ENCODE measurements around the gene KLHL33.

KLHL33 gene

GRCh38 chr14:20412876-20413743 is 22.9 kb downstream of the KLHL33 start, which contains the start of gene TEP1 (continued):
- TF ChIP-seq ZNF157 (tag by site-specific recombination; IDR thresholded peaks at IDR 0.05) (no peak), ZNF350 (tag by site-specific recombination; IDR thresholded peaks at IDR 0.05) (no peak), ZNF174 (tag by site-specific recombination; IDR thresholded peaks at IDR 0.05) (no peak), HOXD13 (CRISPR knock-in tag; IDR thresholded peaks at IDR 0.05; ENCODE audit: borderline replicate concordance) (no peak), ZNF114 (tag by site-specific recombination; IDR thresholded peaks at IDR 0.05) (no peak), ZBTB48 (tag by site-specific recombination; IDR thresholded peaks at IDR 0.05) (peak; percentile 91), ZFHX2 (tag by site-specific recombination; conservative IDR thresholded peaks at IDR 0.05) (peak; percentile 30; the same call in 1 of the 2 replicates), ZFP69B (tag by site-specific recombination; IDR thresholded peaks at IDR 0.05) (no peak), KLF16 (tag by site-specific recombination; IDR thresholded peaks at IDR 0.05) (peak; percentile 73), ZFP37 (tag by site-specific recombination; IDR thresholded peaks at IDR 0.05) (no peak; the same call in 1 of the 2 replicates), ZBTB7A (tag by site-specific recombination; IDR thresholded peaks at IDR 0.05; ENCODE audit: low read depth) (no peak), ZNF449 (tag by site-specific recombination; IDR thresholded peaks at IDR 0.05) (peak; percentile 78), ZNF707 (tag by site-specific recombination; IDR thresholded peaks at IDR 0.05) (no peak), ZNF501 (tag by site-specific recombination; IDR thresholded peaks at IDR 0.05) (0 out of 2 replicates have a peak, but pooled peaks have one; percentile 75), ZNF791 (tag by site-specific recombination; IDR thresholded peaks at IDR 0.05) (no peak), PRDM1 (tag by site-specific recombination; IDR thresholded peaks at IDR 0.05) (peak; percentile 88), ZNF561 (tag by site-specific recombination; IDR thresholded peaks at IDR 0.05; ENCODE audit: borderline replicate concordance) (peak; percentile 85), ZNF768 (tag by site-specific recombination; IDR thresholded peaks at IDR 0.05) (no peak), ZNF221 (tag by site-specific recombination; IDR thresholded peaks at IDR 0.05; ENCODE audit: borderline replicate concordance) (no peak), ZNF843 (tag by site-specific recombination; IDR thresholded peaks at IDR 0.05) (0 out of 2 replicates have a peak, but pooled peaks have one; percentile 19), ZBTB17 (tag by site-specific recombination; IDR thresholded peaks at IDR 0.05) (peak; percentile 90), ZNF16 (tag by site-specific recombination; IDR thresholded peaks at IDR 0.05; ENCODE audit: low read depth) (no peak), ZNF433 (tag by site-specific recombination; IDR thresholded peaks at IDR 0.05; ENCODE audit: low read depth) (no peak), EGR2 (tag by site-specific recombination; IDR thresholded peaks at IDR 0.05; ENCODE audit: low read depth) (0 out of 2 replicates have a peak, but pooled peaks have one; percentile 40), ZNF324 (tag by site-specific recombination; IDR thresholded peaks at IDR 0.05) (no peak), ZNF121 (tag by site-specific recombination; IDR thresholded peaks at IDR 0.05) (no peak), AEBP2 (tag by site-specific recombination; IDR thresholded peaks at IDR 0.05; ENCODE audit: borderline replicate concordance) (no peak), ZNF654 (tag by site-specific recombination; IDR thresholded peaks at IDR 0.05; ENCODE audit: low read depth) (no peak; the same call in 1 of the 2 replicates), ZNF248 (tag by site-specific recombination; IDR thresholded peaks at IDR 0.05) (no peak), ZNF580 (tag by site-specific recombination; IDR thresholded peaks at IDR 0.05) (peak; percentile 26; the same call in 1 of the 2 replicates)
- TF ChIP-seq, protein P1, sequence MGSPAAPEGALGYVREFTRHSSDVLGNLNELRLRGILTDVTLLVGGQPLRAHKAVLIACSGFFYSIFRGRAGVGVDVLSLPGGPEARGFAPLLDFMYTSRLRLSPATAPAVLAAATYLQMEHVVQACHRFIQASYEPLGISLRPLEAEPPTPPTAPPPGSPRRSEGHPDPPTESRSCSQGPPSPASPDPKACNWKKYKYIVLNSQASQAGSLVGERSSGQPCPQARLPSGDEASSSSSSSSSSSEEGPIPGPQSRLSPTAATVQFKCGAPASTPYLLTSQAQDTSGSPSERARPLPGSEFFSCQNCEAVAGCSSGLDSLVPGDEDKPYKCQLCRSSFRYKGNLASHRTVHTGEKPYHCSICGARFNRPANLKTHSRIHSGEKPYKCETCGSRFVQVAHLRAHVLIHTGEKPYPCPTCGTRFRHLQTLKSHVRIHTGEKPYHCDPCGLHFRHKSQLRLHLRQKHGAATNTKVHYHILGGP (tag by site-specific recombination; IDR thresholded peaks at IDR 0.05): no peak
- TF ChIP-seq, protein P2, sequence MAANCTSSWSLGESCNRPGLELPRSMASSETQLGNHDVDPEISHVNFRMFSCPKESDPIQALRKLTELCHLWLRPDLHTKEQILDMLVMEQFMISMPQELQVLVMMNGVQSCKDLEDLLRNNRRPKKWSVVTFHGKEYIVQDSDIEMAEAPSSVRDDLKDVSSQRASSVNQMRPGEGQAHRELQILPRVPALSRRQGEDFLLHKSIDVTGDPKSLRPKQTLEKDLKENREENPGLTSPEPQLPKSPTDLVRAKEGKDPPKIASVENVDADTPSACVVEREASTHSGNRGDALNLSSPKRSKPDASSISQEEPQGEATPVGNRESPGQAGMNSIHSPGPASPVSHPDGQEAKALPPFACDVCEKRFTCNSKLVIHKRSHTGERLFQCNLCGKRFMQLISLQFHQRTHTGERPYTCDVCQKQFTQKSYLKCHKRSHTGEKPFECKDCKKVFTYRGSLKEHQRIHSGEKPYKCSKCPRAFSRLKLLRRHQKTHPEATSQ (tag by site-specific recombination; IDR thresholded peaks at IDR 0.05): peak; percentile 63; the same call in 1 of the 2 replicates
- TF ChIP-seq, protein P3, sequence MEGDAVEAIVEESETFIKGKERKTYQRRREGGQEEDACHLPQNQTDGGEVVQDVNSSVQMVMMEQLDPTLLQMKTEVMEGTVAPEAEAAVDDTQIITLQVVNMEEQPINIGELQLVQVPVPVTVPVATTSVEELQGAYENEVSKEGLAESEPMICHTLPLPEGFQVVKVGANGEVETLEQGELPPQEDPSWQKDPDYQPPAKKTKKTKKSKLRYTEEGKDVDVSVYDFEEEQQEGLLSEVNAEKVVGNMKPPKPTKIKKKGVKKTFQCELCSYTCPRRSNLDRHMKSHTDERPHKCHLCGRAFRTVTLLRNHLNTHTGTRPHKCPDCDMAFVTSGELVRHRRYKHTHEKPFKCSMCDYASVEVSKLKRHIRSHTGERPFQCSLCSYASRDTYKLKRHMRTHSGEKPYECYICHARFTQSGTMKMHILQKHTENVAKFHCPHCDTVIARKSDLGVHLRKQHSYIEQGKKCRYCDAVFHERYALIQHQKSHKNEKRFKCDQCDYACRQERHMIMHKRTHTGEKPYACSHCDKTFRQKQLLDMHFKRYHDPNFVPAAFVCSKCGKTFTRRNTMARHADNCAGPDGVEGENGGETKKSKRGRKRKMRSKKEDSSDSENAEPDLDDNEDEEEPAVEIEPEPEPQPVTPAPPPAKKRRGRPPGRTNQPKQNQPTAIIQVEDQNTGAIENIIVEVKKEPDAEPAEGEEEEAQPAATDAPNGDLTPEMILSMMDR (tag by site-specific recombination; IDR thresholded peaks at IDR 0.05): no peak
